ENCODE results near the gene PCCA.
"Not testable (repeated sequence)": the region's sequence is repeated elsewhere in the genome, so short reads cannot be mapped to it uniquely, and the experiment has no call there.

PCCA gene

GRCh38 chr13:100314132-100314910 is 225.4 kb downstream of the PCCA start:
- peak; percentile 49 for DNase-seq

- no peak for DNase-seq
Observed at GRCh38 chr13:100315522-100315921, 226.6 kb downstream of the PCCA start.

- DNase-seq = not testable (repeated sequence)
Observed at GRCh38 chr13:100318473-100318872, 229.6 kb downstream of the PCCA start.

GRCh38 chr13:100323937-100324336 is 235.0 kb downstream of the PCCA start:
- DNase-seq = no peak

DNA sequence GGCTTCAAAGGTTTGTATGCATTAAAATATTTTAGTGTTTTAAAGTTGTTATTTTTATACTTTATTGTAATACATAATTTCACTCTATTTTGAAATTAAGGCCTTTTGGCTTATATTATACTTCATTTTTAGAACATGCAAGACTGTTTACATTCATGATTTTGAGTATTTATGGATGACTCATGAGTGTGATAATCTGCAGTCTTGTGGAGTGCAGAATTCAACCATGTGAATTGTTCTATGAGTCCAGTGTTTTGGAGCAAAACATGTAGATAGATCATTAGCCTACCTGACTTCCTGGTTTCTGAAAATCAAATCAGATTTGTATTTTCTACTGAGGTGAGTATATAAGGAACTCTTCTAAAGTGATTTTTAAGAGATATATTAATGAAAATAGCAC is 241.8 kb downstream of the PCCA start:
- no peak for DNase-seq

- peak; percentile 87 for DNase-seq
Observed at GRCh38 chr13:100333141-100333540, 244.2 kb downstream of the PCCA start.

DNA sequence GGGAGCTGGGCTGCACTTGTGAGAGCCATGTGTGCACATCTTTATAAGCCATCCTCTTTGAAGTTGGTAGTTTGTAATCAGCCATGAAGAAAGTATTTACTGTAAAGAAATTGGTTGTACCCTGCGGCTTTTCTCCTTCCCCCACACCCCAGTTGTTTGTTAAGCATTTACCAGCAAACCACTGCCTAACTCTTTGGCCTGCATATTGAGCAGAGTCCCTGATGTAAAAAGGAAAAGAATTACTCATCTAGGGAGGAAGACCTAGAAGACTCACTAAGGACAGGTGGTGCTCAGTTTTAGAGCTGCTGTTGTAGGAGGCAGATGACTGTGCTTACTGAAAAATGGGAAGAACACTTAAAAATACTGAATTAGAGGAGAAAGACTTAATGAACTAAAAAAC is 245.3 kb downstream of the PCCA start:
- no peak for DNase-seq

DNA sequence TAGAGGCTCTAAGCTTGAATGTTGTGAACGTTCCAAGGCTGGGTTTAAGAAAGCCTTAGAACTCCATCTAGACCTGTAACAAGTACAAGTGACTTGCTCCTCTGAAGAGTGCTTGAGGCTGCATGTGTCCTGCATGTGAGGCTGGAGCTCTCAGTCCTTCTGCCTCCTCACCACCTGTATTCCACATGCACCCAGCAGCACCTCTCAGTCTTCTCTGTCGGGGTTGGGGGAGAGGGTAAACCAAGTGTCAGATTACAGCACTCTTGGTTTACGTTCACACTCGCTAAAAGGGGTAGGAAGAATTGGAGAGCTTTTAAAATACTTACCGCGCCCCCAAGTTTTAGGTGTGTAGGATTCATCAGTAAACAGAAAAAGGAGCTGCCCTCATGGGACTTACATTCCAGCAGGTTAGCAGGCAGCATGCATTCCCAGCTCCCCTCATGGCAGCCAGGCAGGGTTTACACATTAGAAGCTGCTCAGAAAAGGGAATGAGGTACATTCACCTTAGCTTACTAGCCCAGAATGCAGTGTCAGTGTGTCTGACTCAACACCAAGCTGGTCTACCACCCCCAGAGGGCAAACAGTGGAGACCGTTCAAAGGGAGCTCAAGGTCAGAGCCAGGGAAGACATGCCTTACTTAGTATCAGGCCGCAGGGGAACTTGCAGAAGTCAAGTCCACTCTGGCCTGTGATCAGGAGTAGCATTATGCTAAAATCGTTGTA is 248.1 kb downstream of the PCCA start:
- DNase-seq = no peak

DNA sequence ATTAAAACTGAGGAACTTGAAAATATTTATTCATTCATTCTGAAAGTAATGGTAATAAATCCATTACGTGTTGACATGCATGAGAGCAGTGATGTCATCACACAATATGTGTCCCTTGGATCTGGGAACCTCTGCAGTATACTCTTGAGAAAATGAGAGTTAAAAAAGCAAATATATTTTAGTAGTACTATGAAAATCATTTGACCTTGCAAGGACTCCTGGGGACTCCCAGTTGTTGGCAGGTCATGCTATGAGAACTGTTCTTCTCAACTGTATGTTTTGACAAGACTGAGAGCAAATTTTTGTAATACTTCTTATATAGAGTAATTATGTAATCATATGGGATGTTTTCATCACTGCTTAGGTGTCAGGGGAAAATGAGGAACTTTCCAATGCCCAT is 249.4 kb downstream of the PCCA start:
- DNase-seq = no peak

DNA sequence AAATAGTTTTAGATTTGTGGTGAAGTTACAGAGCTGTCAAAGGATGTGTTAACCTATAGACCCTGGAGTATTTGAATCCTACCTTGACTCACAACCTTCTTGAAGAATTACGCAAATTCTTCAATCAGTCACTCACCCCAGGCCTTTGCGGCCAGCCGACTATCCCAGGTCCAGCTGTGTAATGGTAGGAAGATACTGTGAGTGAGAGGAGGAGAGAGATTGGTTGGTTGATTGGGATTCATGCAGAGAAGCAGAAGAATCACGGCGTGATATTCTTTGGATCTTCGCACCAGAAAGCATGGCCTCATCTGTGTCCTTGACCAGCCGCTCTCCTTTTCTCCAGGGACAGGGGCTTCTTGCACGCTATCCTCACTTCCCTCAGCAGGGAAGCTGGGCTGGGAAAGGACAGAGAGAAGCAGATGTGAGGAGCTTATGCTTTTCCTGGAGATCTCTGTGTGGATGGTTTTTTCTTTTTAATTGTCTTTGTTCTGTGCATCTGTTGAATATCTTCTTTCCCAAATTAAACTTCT is 250.6 kb downstream of the PCCA start:
- peak; percentile 21 for DNase-seq

DNA sequence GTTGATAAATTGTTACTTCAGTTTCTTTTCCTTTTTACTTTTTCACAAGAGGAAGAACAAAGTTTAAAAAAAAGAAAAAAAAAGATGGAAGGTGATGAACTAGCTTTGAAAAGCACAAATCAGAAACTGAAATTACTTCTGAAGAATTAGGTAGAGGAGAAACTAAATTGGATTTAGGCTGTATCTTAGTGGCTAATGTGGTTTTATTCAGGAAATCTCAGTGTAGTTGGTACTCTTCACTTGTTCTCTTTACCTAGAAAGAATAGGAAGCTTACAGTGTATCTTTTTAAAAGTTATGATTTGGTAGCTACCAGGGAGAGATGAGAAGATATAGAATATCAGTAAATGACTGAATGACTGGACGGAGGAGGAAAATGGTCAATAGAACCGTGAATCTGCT is 252.0 kb downstream of the PCCA start:
- no peak for DNase-seq

GRCh38 chr13:100341327-100341726 is 252.4 kb downstream of the PCCA start:
- no peak for DNase-seq

DNA sequence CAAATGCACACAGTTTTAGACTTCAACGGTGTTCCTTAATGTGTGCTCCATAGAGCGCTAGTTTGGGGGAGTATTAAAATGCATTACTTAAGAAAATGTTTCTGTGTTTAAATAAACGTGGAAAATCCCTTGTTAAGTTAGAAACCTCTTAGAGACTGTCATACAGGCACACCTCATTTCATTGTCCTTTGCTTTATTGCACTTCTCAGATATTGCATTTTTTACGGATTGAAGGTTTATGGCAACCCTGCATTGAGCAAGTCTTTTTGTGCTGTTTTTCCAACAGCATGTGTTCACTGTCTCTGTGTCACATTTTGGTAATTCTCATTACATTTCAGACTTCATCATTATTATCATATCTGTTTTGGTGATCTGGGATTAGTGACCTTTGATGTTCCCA is 255.7 kb downstream of the PCCA start:
- no peak for DNase-seq

DNA sequence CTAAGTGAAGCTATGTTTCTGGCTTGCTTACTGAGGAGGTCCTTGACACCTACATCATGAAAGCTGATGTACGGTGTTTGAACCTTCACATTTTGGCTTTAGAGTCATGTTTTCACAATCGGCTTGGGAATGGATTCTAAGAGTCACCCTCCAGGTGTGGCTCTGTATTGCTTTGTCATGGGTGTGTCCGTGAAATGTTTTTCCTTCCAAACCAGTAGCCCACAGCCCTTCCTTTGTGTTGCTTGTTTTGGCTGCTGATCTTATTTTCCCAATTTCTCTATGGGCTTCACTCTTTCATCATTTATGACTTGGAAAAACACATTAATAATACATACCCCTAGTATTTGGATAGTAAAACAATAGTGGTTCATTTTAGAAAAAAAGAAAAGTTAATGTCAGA is 259.1 kb downstream of the PCCA start:
- no peak for DNase-seq

GRCh38 chr13:100349594-100349993 is 260.7 kb downstream of the PCCA start:
- DNase-seq = peak; percentile 23

DNA sequence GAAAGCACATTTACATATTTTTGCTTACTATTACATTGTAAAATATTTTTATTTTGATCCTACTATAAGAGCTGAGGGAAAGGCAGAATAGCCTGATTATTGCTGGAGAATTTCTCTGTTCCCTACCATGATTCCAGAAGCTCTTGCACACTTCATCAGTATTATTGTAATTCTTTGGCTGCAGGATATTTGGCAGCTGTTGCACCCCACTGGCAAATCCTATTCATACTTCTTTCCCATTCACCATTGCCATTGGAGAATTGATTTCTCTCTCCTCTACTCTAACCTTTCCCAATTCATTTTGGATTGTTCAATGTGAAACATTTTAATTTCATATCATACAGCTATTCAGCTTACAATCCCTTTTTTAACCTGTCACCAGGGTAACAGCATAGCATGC is 261.7 kb downstream of the PCCA start:
- DNase-seq = peak; percentile 29

DNA sequence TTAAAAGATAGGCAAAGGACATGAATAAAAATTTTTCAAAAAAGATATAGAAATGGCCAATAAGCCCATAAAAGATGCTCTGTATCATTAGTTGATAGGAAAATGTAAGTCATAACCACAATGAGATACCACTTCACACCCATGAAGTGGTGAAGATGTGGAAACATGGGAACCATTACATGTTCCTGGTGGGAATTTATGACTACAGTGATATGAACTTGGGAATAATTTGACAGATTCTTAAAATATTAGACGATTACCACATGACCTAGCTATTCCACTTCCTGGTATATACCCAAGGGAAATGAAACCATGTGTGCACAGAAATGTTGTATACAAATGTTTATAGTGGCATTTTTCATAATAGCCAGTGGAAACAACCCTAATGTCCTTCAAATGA is 267.5 kb downstream of the PCCA start:
- no peak for DNase-seq

DNA sequence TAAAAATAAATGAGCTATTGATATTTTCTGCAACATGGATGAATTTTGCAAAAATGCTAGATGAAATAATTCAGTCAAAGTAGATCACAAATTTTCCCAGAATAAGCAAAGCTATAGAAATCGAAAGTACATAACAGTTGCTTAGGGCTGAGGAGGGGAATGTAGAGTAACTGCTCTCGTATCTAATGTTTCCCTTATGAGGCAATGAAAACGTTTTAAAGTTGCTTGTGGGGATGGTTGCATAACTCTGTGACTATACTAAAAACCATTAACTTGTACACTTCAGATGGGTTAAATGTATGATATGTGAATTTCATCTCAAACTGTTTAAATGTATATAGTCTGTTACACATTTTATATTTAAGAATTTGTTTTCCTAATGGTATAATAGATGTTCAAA is 268.0 kb downstream of the PCCA start:
- DNase-seq = no peak

DNA sequence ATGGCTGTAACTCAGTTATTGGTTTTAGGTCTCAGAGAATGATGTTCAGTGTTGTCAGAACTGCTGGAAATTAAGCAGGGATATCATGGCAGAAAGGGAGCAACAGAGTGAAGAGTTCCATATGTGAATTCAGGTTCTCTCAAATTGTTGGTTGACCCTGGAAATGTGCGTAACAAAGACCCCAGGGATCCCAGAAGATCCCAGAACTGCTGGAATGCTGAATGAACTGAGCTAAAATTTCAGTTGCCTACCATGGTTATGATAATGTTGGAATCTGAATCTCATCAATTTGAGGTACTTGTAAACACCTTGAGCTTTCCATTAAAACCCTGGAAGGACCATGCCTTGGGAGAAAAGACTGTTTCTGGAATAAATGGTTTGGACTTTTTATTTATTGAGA is 268.9 kb downstream of the PCCA start:
- DNase-seq = no peak

DNA sequence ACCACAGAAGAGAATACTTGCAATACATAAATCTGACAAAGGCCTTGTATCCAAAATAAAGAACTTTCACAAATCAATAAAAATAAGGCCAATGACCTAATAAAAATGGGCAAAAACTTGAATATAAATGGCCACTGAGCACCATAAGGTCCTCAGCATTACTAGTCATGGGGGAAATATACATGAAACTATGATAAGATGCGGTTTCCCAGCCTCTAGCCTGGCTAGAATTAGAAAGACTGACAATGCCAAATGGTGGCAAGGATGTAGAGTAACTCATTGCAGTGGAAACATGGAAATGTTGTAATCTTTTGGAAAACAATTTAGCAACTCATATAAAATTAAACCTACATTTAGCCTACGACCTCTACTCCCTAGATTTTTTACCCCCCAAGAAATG is 272.6 kb downstream of the PCCA start:
- no peak for DNase-seq

GRCh38 chr13:100362371-100362770 is 273.5 kb downstream of the PCCA start:
- no peak for DNase-seq

GRCh38 chr13:100362781-100363180 is 273.9 kb downstream of the PCCA start:
- DNase-seq = no peak

DNA sequence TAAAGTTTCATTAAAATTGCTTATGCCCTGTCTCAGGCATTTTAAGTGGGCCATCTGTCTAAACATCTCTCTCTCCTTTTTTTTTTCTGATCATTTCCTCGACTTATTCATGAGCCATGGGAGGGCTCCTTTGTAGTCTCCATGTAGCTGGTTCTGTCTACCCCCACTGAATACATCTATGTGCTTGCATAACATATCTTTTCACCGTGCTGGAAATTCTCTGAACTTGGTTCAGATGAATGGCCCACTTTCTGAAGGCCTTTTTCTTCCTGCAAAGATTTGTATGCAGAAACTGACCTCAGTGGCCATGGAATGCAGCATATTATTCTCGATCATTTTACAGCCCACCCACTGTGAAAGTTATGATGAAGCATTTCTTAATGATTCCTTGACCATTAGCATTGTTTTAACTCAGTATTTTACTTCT is 274.4 kb downstream of the PCCA start:
- no peak for DNase-seq

DNA sequence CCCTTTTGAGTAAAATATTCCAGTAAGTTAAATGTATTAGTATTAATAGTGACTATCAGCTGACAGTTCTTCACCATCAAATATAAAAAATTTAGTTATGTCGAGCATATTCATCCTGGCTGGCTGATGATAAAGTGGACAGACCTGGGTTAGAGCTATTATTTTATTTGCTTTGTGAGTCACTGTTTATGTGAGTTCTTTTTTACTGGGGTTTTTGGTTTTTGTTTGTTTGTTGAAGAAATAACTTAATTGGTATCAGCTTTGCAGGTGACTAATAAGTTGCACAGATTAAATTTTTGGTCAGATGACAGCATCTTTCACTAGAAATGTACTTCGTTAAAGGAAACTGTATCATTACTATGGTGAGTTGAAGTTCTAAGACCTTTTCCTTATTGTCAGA is 275.0 kb downstream of the PCCA start:
- DNase-seq = no peak

All from NCI-H82 (cell line).